NCI-H1694 treated with DMSO at 0.1 percent for 48 hours (cell line): Measurements from ENCODE around the gene LPCAT3.

Source experiments
- DNase-seq: peaks from one replicate; lab custom pipeline; 2025; lab: John Stamatoyannopoulos, UW

LPCAT3 gene

GRCh38 chr12:6936636-6937480 is 81.4 kb downstream of the LPCAT3 start:
- DNase-seq: peak; percentile 76

- DNase-seq: no peak
These were observed 82.1 kb downstream of the LPCAT3 start for GRCh38 chr12:6936194-6936635.

GRCh38 chr12:6935371-6936193 is 82.7 kb downstream of the LPCAT3 start:
- DNase-seq: no peak

GRCh38 chr12:6934110-6934509 is 84.2 kb downstream of the LPCAT3 start:
- no peak for DNase-seq

- DNase-seq: no peak
These were observed 85.5 kb downstream of the LPCAT3 start for GRCh38 chr12:6932766-6933165.

- DNase-seq: no peak
These were observed 88.5 kb downstream of the LPCAT3 start for GRCh38 chr12:6929466-6930452.

GRCh38 chr12:6928703-6929407 is 89.4 kb downstream of the LPCAT3 start:
- no peak for DNase-seq

- DNase-seq: no peak
These were observed 90.1 kb downstream of the LPCAT3 start for GRCh38 chr12:6928022-6928702.

- DNase-seq: peak; percentile 44
These were observed 90.8 kb downstream of the LPCAT3 start, which contains the start of gene ATN1 for GRCh38 chr12:6927379-6928021. ATN1 (plus strand) TSS chr12:6927959; CDS start chr12:6934002, 6,043 bp downstream.
